Vagina (tissue), 2 donors: ENCODE results near the gene DAB1. TPM values are rescaled to one million over a fixed set of nuclear protein-coding genes. Genes with fewer than 3 reads are reported as not detected.

Experiments
- DNase-seq, 2 donors: peaks; one replicate each; pipeline ENCODE4 v3.0.0-alpha.2; 2017; ENCODE audit errors: extremely low spot score in 2 of 2
- H3K27ac ChIP-seq: fragments of 200-600 bp; sonication (generic); one replicate; pipeline ENCODE4 v1.5.1; 2019
- H3K27me3 ChIP-seq: fragments of 200-600 bp; sonication (generic); one replicate; pipeline ENCODE4 v1.5.1; 2019
- H3K36me3 ChIP-seq, 2 donors: fragments of 200-600 bp; sonication (generic); one replicate each; pipeline ENCODE4 v1.5.1; 2017 to 2019
- H3K4me1 ChIP-seq: fragments of 200-600 bp; sonication (generic); one replicate; pipeline ENCODE4 v1.5.1; 2019
- H3K4me3 ChIP-seq, 2 donors: fragments of 200-600 bp; sonication (generic); 1 replicate in 1 of 2; 2 replicates in 1 of 2; pipeline ENCODE4 v1.5.1; 2016 to 2019
- H3K9me3 ChIP-seq: fragments of 200-600 bp; sonication (generic); one replicate; pipeline ENCODE4 v1.5.1; 2019
- CTCF ChIP-seq, 3 experiments: fragments of 450-650 bp in 2 of 3; fragments of 200-600 bp in 1 of 3; sonication (generic) in 1 of 3; IDR thresholded peaks; one replicate each; pipeline ENCODE4 v1.5.1; 2017 to 2019; ENCODE audit warnings: antibody characterized with exemption in 3 of 3, mild to moderate bottlenecking in 2 of 3, moderate library complexity in 2 of 3
- POLR2A ChIP-seq, 2 donors: fragments of 450-650 bp; IDR thresholded peaks; one replicate each; pipeline ENCODE4 v1.6.1; 2017; ENCODE audit warnings: antibody characterized with exemption in 2 of 2, mild to moderate bottlenecking in 2 of 2, moderate library complexity in 2 of 2
- POLR2AphosphoS5 ChIP-seq, 2 donors: sonication (generic); formaldehyde crosslinking; IDR thresholded peaks; one replicate each; pipeline ENCODE4 v1.9.0; 2017; ENCODE audit warnings: antibody characterized with exemption in 2 of 2, mild to moderate bottlenecking in 2 of 2, low read depth in 1 of 2; ENCODE audit not compliant: insufficient read depth in 1 of 2
- intact Hi-C: fragments of 100-400 bp; cut with DNase I; formaldehyde crosslinking; loops from one replicate; pipeline ENCODE4 v1.15.1; 2023
- total RNA-seq: library from RNA; depleted of rRNA; stranded (reverse); fragments of >200 nt; gene quantifications from one replicate; pipeline ENCODE4 v1.2.3, GENCODE V29; 2016

DAB1 gene
- total RNA-seq, 1 donor from 2014 or later = 0.25 TPM

- intact Hi-C loops = no loop called here
- TF ChIP-seq CTCF (IDR thresholded peaks at IDR 0.05) (no peak), POLR2A (IDR thresholded peaks at IDR 0.05) (no peak), POLR2AphosphoS5 (IDR thresholded peaks at IDR 0.05; ENCODE audit: insufficient read depth in 1 of 2, low read depth in 1 of 2) (no peak)
- H3K27me3 ChIP-seq = no peaks in the 10 kb centered on the region
- H3K36me3 ChIP-seq = no peaks in the 10 kb centered on the region
- H3K4me3 ChIP-seq = no peak overlapping the region
- H3K9me3 ChIP-seq = no peaks in the 10 kb centered on the region
- no peak for DNase-seq
- H3K27ac ChIP-seq = no peak overlapping the region
- no peaks in the 10 kb centered on the region for H3K4me1 ChIP-seq
Observed at GRCh38 chr1:57341721-57342120, 82.1 kb downstream of the DAB1 start.

DNA sequence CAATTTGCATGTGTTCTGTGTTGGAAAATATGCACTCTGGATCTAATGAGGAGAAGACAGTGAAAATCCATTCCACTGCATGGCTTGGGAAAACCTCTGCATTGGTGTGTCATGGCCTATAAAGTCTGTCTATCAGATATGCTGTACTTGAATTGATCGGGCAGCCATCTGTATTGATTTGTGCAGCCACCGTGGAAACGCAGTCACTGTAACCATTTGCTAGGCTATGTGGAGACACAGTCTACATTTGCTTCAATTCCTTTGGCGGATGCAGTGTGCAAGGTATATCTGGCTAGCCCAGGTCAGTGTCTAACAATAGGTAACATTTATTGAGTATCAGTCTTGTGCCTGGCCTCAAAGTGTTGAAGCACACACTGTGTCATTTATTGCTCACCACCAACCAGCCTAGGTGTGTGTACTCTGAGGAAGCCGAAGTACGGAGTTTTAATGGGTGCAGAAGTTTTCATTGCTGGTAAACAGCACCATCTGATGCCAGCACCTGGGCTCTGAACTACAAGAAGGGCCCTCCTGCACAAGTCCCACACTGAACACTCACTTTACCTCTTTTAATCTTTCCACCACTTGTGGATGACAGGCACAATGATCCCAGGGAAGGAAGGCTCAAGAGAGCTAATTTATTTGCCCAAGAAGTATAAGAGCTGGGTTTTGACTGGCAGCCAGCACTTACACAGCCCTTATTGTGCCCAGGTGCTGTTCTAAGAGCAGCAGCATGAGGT is 83.4 kb downstream of the DAB1 start:
- intact Hi-C loops = no loop called here
- Histone ChIP-seq H3K27me3 (no peaks in the 10 kb centered on the region), H3K9me3 (no peaks in the 10 kb centered on the region), H3K4me1 (no peaks in the 10 kb centered on the region), H3K27ac (no peak overlapping the region), H3K4me3 (no peak overlapping the region), H3K36me3 (no peaks in the 10 kb centered on the region)
- TF ChIP-seq POLR2A (IDR thresholded peaks at IDR 0.05) = no peak
- no peak for DNase-seq

DNA sequence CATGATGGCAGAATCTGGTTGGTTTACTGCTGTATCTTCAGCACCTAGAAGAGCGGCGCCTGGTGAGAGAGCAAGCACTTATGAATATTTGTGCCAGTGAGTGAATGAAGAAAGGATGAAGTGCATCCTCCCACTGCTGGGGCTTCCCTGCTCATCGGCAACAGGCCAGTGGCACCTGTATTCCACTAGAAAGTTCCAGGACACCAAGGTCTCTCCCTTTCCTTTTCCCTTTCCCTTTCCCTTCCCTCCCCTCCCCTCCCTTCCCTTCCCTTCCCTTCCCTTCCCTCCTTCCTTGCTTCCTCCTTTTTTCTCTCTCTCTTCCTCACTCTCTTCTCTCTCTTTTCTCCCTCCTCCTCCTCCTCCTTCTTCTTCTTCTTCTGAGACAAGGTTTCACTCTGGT is 86.2 kb downstream of the DAB1 start:
- Histone ChIP-seq H3K27ac (no peak overlapping the region), H3K9me3 (no peaks in the 10 kb centered on the region), H3K4me3 (no peak overlapping the region), H3K4me1 (no peaks in the 10 kb centered on the region), H3K27me3 (no peaks in the 10 kb centered on the region), H3K36me3 (no peaks in the 10 kb centered on the region)
- TF ChIP-seq POLR2A (IDR thresholded peaks at IDR 0.05) = no peak
- TF ChIP-seq CTCF (IDR thresholded peaks at IDR 0.05) = no peak
- TF ChIP-seq POLR2AphosphoS5 (IDR thresholded peaks at IDR 0.05; ENCODE audit: insufficient read depth in 1 of 2, low read depth in 1 of 2) = no peak
- intact Hi-C loops = no loop called here
- no peak for DNase-seq

DNA sequence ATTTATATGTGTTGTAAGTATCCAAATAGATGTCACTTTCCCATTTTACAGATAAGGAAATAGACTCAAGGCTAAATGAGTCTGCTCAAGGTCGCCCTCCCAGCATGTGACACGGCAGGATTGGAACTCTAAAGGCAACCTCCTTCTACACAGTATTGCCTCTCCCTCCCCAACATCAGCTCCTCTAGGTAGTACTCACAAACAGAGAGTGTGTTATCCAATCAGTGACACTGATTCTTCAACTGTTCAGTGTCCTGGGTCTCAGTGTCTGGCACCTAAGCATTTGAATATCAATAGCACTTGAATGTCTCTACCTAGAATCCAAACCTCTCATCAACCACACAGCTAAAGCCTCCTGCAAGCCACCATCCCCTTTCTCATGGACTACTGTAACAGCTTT is 87.1 kb downstream of the DAB1 start:
- no peak for TF ChIP-seq CTCF (IDR thresholded peaks at IDR 0.05)
- no peak for TF ChIP-seq POLR2AphosphoS5 (IDR thresholded peaks at IDR 0.05; ENCODE audit: insufficient read depth in 1 of 2, low read depth in 1 of 2)
- no peak for TF ChIP-seq POLR2A (IDR thresholded peaks at IDR 0.05)
- H3K27ac ChIP-seq = no peak overlapping the region
- H3K36me3 ChIP-seq = no peaks in the 10 kb centered on the region
- intact Hi-C loops = no loop called here
- H3K4me1 ChIP-seq = no peaks in the 10 kb centered on the region
- H3K4me3 ChIP-seq = no peak overlapping the region
- no peaks in the 10 kb centered on the region for H3K9me3 ChIP-seq
- no peaks in the 10 kb centered on the region for H3K27me3 ChIP-seq
- no peak for DNase-seq

DNA sequence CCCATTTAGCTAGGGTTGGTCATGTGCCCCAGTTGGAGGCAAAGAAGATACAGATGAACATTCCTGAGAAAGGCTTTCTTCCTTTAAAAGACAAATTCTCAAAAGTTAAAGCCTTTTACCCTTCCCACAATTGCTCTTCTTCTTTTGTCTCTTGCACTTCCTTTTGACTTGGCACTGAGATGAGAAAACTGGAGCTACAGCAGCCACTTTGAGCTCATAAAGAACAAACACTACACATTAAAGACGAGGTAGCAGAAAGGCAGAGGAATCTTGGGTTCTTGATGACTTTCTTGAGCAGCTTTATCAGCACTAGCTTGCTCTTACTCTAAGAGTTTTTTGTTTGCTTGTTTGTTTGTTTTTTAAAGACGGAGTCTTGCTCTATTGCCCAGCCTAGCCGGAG is 92.2 kb downstream of the DAB1 start:
- H3K9me3 ChIP-seq = no peaks in the 10 kb centered on the region
- no peaks in the 10 kb centered on the region for H3K27me3 ChIP-seq
- intact Hi-C loops = no loop called here
- no peaks in the 10 kb centered on the region for H3K36me3 ChIP-seq
- no peak overlapping the region for H3K4me3 ChIP-seq
- no peak overlapping the region for H3K27ac ChIP-seq
- no peak for DNase-seq
- no peaks in the 10 kb centered on the region for H3K4me1 ChIP-seq
- TF ChIP-seq CTCF (IDR thresholded peaks at IDR 0.05) (no peak), POLR2AphosphoS5 (IDR thresholded peaks at IDR 0.05; ENCODE audit: insufficient read depth in 1 of 2, low read depth in 1 of 2) (no peak), POLR2A (IDR thresholded peaks at IDR 0.05) (no peak)
